ENCODE data around the gene ADIPOQ. TPM values are rescaled to one million over a fixed set of nuclear protein-coding genes. Genes with fewer than 3 reads are reported as not detected.
A peak's percentile ranks its signal among the peaks of the same experiment; 100 is the strongest.

ADIPOQ gene
- total and polyA plus RNA-seq, 2 of the 13 experiments (the other 11 are each of a cell fraction or from before 2014, with no cell fraction given), result not detected

DNA sequence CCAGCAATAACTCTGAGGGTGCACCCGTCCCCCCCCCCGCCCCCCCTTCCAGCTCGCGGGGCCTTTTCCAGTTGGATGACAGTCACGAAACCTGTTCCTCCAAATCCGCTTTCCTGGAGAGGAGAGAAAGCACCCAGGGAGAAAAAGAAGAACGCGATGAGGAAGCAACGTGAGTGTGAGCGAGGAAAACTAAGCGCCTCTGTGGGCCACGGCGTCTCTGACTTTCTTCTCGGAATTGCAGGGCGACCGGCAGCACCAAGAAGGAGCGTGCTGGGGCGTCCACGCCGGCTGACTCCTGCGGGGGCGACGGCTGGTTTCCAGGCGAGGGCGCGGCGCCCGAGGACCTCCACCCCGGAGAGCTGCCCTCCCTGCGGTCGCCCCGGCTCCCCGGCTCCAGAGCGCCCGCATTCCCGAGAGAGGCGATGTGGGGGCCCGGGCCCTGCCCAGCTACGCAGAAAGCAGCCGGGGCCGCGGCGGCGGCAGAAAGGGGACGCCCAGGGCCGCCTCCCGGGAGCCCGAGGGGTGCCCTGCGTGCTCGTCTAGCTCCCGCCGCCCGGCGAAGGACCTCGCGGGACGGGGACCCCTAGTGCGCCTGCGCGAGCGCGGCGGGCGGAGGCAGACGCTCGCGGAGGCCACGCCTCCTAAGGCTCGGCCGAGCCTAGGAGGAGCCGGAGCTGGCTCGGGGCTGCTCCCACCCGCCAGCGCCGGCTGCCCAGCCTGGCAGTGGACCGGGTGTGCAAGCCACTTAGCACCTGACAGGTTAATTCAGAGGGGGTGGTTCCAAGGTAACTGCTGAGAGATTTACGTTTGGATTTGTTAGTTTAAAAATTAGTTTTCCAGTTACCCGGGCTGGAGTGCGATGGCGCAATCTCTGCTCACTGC, 15.3 kb upstream of the ADIPOQ start (continued):
- TF ChIP-seq AKNA (CRISPR knock-in tag; IDR thresholded peaks at IDR 0.05; ENCODE audit: borderline replicate concordance) (no peak), ZMYM4 (CRISPR knock-in tag; IDR thresholded peaks at IDR 0.05) (peak; percentile 28; the same call in 1 of the 2 replicates), ZNF232 (CRISPR knock-in tag; IDR thresholded peaks at IDR 0.05; ENCODE audit: borderline replicate concordance) (no peak), ZSCAN12 (CRISPR knock-in tag; IDR thresholded peaks at IDR 0.05) (no peak), HMG20B (CRISPR knock-in tag; conservative IDR thresholded peaks at IDR 0.05) (no peak), FIP1L1 (IDR thresholded peaks at IDR 0.05; ENCODE audit: borderline replicate concordance, insufficient read depth, low read depth, low read length) (no peak), KDM5B (CRISPR knock-in tag; IDR thresholded peaks at IDR 0.05; ENCODE audit: borderline replicate concordance) (no peak), ZSCAN29 (CRISPR knock-in tag; conservative IDR thresholded peaks at IDR 0.05) (no peak), RAD51 (IDR thresholded peaks at IDR 0.05; ENCODE audit: borderline replicate concordance) (no peak), SCMH1 (CRISPR knock-in tag; IDR thresholded peaks at IDR 0.05; ENCODE audit: borderline replicate concordance) (no peak), ZNF709 (CRISPR knock-in tag; IDR thresholded peaks at IDR 0.05) (peak; percentile 46), ZNF563 (CRISPR knock-in tag; IDR thresholded peaks at IDR 0.05) (peak; percentile 63; the same call in 1 of the 2 replicates), ZNF121 (CRISPR knock-in tag; IDR thresholded peaks at IDR 0.05) (0 out of 2 replicates have a peak, but pooled peaks have one; percentile 6)
- TF ChIP-seq, protein P1, sequence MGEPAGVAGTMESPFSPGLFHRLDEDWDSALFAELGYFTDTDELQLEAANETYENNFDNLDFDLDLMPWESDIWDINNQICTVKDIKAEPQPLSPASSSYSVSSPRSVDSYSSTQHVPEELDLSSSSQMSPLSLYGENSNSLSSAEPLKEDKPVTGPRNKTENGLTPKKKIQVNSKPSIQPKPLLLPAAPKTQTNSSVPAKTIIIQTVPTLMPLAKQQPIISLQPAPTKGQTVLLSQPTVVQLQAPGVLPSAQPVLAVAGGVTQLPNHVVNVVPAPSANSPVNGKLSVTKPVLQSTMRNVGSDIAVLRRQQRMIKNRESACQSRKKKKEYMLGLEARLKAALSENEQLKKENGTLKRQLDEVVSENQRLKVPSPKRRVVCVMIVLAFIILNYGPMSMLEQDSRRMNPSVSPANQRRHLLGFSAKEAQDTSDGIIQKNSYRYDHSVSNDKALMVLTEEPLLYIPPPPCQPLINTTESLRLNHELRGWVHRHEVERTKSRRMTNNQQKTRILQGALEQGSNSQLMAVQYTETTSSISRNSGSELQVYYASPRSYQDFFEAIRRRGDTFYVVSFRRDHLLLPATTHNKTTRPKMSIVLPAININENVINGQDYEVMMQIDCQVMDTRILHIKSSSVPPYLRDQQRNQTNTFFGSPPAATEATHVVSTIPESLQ (CRISPR knock-in tag; conservative IDR thresholded peaks at IDR 0.05), result no peak
- TF ChIP-seq, protein P2, sequence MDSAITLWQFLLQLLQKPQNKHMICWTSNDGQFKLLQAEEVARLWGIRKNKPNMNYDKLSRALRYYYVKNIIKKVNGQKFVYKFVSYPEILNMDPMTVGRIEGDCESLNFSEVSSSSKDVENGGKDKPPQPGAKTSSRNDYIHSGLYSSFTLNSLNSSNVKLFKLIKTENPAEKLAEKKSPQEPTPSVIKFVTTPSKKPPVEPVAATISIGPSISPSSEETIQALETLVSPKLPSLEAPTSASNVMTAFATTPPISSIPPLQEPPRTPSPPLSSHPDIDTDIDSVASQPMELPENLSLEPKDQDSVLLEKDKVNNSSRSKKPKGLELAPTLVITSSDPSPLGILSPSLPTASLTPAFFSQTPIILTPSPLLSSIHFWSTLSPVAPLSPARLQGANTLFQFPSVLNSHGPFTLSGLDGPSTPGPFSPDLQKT (CRISPR knock-in tag; IDR thresholded peaks at IDR 0.05; ENCODE audit: borderline replicate concordance), result no peak
- TF ChIP-seq, protein P3, sequence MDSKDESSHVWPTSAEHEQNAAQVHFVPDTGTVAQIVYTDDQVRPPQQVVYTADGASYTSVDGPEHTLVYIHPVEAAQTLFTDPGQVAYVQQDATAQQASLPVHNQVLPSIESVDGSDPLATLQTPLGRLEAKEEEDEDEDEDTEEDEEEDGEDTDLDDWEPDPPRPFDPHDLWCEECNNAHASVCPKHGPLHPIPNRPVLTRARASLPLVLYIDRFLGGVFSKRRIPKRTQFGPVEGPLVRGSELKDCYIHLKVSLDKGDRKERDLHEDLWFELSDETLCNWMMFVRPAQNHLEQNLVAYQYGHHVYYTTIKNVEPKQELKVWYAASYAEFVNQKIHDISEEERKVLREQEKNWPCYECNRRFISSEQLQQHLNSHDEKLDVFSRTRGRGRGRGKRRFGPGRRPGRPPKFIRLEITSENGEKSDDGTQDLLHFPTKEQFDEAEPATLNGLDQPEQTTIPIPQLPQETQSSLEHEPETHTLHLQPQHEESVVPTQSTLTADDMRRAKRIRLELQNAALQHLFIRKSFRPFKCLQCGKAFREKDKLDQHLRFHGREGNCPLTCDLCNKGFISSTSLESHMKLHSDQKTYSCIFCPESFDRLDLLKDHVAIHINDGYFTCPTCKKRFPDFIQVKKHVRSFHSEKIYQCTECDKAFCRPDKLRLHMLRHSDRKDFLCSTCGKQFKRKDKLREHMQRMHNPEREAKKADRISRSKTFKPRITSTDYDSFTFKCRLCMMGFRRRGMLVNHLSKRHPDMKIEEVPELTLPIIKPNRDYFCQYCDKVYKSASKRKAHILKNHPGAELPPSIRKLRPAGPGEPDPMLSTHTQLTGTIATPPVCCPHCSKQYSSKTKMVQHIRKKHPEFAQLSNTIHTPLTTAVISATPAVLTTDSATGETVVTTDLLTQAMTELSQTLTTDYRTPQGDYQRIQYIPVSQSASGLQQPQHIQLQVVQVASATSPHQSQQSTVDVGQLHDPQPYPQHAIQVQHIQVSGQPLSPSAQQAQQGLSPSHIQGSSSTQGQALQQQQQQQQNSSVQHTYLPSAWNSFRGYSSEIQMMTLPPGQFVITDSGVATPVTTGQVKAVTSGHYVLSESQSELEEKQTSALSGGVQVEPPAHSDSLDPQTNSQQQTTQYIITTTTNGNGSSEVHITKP (CRISPR knock-in tag; IDR thresholded peaks at IDR 0.05; ENCODE audit: low read depth), result no peak
